GM06990 (cell line): Measurements from ENCODE around the gene MRPS27.

ENCODE experiments used
- DNase-seq: peaks from one replicate; pipeline ENCODE4 v3.0.0-alpha.2; 2011; ENCODE audit not compliant: insufficient read length; ENCODE audit errors: extremely low read depth
- H3K27me3 ChIP-seq: replicated peaks from 2 replicates; pipeline ENCODE4 v1.6.0; 2011; ENCODE audit warnings: low read length; ENCODE audit not compliant: control insufficient read depth, insufficient read depth
- H3K36me3 ChIP-seq: 2 replicates; pipeline ENCODE4 v1.5.1; 2011; ENCODE audit warnings: low read length; ENCODE audit not compliant: control insufficient read depth, insufficient read depth
- H3K4me3 ChIP-seq: replicated peaks from 2 replicates; pipeline ENCODE4 v1.5.1; 2011; ENCODE audit warnings: low read depth, mild to moderate bottlenecking, control low read depth, low read length
- TF ChIP-seq, protein P1 (sequence below): IDR thresholded peaks from 2 replicates; pipeline ENCODE4 v1.5.1; 2011; ENCODE audit warnings: low read length, control low read depth, mild to moderate bottlenecking, inconsistent platforms; ENCODE audit not compliant: insufficient read depth, poor library complexity, severe bottlenecking

Gene MRPS27

GRCh38 chr5:72266862-72267261 is 53.2 kb downstream of the MRPS27 start:
- no peaks in the 10 kb centered on the region for H3K36me3 ChIP-seq

GRCh38 chr5:72265032-72265877 is 54.8 kb downstream of the MRPS27 start:
- no peak for DNase-seq
- Histone ChIP-seq H3K4me3 (no peak overlapping the region), H3K36me3 (no peaks in the 10 kb centered on the region), H3K27me3 (no peaks in the 10 kb centered on the region)
- TF ChIP-seq, protein P1, sequence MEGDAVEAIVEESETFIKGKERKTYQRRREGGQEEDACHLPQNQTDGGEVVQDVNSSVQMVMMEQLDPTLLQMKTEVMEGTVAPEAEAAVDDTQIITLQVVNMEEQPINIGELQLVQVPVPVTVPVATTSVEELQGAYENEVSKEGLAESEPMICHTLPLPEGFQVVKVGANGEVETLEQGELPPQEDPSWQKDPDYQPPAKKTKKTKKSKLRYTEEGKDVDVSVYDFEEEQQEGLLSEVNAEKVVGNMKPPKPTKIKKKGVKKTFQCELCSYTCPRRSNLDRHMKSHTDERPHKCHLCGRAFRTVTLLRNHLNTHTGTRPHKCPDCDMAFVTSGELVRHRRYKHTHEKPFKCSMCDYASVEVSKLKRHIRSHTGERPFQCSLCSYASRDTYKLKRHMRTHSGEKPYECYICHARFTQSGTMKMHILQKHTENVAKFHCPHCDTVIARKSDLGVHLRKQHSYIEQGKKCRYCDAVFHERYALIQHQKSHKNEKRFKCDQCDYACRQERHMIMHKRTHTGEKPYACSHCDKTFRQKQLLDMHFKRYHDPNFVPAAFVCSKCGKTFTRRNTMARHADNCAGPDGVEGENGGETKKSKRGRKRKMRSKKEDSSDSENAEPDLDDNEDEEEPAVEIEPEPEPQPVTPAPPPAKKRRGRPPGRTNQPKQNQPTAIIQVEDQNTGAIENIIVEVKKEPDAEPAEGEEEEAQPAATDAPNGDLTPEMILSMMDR = no peak

More at GRCh38 chr5:72266862-72267261, 53.2 kb downstream of the MRPS27 start:
- TF ChIP-seq, protein P1 = no peak
- Histone ChIP-seq H3K27me3 (no peaks in the 10 kb centered on the region), H3K4me3 (no peak overlapping the region)
- no peak for DNase-seq

DNA sequence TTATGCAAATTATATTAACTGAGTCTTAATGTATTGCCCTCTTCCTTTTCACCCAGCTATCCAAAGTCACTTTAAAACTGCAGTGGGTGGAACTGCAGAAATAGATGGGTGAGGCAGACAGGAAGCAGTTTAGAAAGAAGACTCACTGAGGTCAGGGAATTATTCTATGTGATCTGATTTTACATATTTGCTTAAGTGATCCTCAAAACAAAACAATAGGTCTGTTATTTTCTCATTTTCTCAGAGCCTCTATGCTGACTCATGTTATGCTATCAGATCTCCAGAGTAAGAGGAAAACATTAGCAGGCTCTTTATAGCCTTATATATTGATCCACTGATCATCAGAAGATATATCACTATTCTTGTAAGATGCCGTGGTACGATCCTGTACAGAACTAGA is 63.5 kb downstream of the MRPS27 start:
- TF ChIP-seq, protein P1 = no peak
- Histone ChIP-seq H3K4me3 (no peak overlapping the region), H3K36me3 (peaks cover 1% of the 10 kb centered on the region; the same call in 1 of the 2 replicates), H3K27me3 (no peaks in the 10 kb centered on the region)
- DNase-seq = no peak

DNA sequence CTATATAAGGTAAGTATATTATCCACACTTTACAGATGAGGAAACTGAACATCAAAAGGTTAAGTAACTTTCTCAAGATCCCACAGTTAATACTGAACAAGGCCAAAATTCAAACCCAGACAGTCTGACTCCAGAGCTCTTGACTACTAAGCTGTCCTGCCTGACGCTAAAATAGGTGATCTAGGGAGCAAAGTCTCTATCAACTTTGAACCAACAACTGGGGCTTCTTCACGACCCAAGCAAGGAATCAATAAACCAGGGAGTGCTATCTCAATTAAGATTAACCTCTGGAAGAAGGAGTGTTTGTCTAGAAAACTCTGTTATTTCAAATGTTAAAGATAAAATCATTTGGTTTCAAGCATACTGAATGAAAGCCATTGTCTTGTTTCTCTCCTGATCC is 64.4 kb downstream of the MRPS27 start:
- no peak for DNase-seq
- no peaks in the 10 kb centered on the region for H3K27me3 ChIP-seq
- no peak overlapping the region for H3K4me3 ChIP-seq
- H3K36me3 ChIP-seq = peaks cover 1% of the 10 kb centered on the region
- TF ChIP-seq, protein P1 = no peak

DNA sequence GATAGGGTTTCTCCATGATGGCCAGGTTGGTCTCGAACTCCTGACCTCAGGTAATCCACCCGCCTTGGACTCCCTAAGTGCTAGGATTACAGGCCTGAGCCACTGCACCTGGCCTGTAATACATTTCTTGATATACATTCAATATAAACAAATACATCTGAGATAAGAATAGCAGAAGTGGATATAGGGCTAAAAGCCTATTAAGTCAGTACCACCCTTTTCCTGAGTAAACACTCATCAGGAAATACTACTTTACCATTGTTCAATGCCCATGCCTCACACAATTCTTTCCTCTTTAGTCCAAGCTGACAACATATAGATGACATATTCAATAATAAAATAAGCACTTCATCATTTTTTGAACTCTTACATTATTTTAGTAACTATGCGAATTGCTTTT is 64.8 kb downstream of the MRPS27 start:
- no peak overlapping the region for H3K4me3 ChIP-seq
- H3K36me3 ChIP-seq = peaks cover 1% of the 10 kb centered on the region
- no peaks in the 10 kb centered on the region for H3K27me3 ChIP-seq
- TF ChIP-seq, protein P1 = no peak
- DNase-seq = no peak

DNA sequence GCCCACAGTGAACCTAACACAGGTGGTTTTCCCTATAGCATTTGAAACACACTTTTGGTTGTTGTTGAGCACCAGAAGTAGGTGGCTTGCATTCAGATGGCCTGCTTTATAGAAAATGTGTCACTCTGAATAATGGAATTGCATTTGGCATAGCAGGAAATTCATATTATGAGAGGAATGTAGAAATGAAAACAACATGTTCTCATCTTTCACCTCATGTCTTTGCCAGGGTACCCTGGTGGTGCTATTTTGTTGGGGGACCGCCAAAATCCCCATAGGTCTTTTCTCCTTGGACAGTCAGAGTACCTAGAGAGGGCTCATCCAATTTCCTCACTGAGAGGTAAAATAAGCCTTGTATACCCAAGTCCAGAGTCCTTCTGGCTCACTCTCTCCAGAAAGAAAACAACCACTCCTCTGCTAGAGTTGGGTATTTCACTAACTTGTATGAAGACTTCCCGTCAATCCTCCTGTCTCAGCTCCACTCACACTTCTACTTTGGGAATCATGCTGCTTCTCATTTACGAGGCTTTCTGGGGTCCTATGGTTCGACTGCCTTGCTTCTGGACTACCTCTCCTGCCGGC is 67.4 kb downstream of the MRPS27 start:
- Histone ChIP-seq H3K36me3 (peaks cover 1% of the 10 kb centered on the region), H3K27me3 (no peaks in the 10 kb centered on the region), H3K4me3 (no peak overlapping the region)
- TF ChIP-seq, protein P1 = no peak
- DNase-seq = no peak
